PC-3 (cell line): Measurements from ENCODE around the gene TRMT61A.
A peak's percentile ranks its signal among the peaks of the same experiment; 100 is the strongest.

Source experiments
- EZH2 ChIP-seq: fragments of 300-600 bp; sonication (generic); IDR thresholded peaks from one replicate; pipeline ENCODE4 v1.6.1; 2017; ENCODE audit warnings: antibody characterized with exemption, mild to moderate bottlenecking, low read length; ENCODE audit not compliant: unreplicated experiment
- TF ChIP-seq, protein P1 (sequence below): fragments of 300-600 bp; sonication (generic); conservative IDR thresholded peaks from 2 replicates; pipeline ENCODE4 v1.5.1; 2017; ENCODE audit warnings: antibody characterized with exemption, low read depth, mild to moderate bottlenecking, low read length

DNA sequence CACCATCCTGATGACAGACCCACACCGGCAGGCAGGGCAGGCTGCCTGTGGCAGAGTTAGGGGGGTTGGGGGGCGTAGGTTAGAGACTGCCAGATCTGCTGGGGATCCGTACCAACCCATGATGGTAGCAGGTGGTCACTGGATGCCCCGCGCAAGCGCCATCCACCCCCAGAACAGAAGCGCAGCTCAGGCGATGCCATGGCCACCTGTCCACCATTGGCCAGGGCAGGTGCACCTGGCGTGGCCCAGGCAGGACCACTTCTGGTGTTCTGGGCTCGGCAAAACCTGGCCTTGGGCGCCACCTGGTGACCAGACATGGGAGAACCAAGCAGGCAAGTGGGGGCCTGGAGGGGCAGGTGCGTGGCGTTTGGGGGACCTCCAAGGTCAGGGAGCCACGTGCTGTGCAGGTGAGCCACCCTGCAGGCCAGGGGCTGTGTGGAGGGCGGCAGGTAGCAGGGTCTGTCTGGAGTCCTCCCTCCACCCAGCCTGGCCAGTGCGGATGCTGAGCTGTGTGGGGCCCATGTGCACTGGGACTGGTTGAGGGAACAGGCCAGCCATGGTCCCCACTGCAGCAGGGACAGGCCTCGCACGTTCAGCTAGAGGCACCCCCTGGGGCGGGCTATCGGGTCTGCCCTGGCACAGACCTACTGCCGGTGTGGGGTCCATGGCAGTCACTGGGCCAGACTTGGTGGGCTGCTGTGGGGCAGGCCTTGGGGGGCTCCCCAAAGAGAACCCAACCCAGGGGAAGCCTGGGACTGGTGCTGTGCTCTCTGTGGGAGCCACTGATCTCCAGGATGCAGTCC, 17.9 kb downstream of the TRMT61A start:
- TF ChIP-seq, protein P1, sequence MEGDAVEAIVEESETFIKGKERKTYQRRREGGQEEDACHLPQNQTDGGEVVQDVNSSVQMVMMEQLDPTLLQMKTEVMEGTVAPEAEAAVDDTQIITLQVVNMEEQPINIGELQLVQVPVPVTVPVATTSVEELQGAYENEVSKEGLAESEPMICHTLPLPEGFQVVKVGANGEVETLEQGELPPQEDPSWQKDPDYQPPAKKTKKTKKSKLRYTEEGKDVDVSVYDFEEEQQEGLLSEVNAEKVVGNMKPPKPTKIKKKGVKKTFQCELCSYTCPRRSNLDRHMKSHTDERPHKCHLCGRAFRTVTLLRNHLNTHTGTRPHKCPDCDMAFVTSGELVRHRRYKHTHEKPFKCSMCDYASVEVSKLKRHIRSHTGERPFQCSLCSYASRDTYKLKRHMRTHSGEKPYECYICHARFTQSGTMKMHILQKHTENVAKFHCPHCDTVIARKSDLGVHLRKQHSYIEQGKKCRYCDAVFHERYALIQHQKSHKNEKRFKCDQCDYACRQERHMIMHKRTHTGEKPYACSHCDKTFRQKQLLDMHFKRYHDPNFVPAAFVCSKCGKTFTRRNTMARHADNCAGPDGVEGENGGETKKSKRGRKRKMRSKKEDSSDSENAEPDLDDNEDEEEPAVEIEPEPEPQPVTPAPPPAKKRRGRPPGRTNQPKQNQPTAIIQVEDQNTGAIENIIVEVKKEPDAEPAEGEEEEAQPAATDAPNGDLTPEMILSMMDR: peak; percentile 96
- TF ChIP-seq EZH2: no peak
